Sigmoid colon (tissue), 7 donors: ENCODE data around the gene TOM1L2. TPM values are rescaled to one million over a fixed set of nuclear protein-coding genes. Genes with fewer than 3 reads are reported as not detected.

Experiments
- DNase-seq: peaks from one replicate; pipeline ENCODE4 v3.0.0-alpha.2; 2019
- H3K27ac ChIP-seq, 4 donors: fragments of 200-600 bp; sonication (generic); one replicate each; pipeline ENCODE4 v1.5.1; 2016 to 2019; ENCODE audit warnings: mild to moderate bottlenecking in 1 of 4
- H3K27me3 ChIP-seq, 3 donors: fragments of 200-600 bp; sonication (generic); one replicate each; pipeline ENCODE4 v1.5.1; 2019; ENCODE audit warnings: mild to moderate bottlenecking in 1 of 3
- H3K36me3 ChIP-seq, 4 donors: fragments of 200-600 bp; sonication (generic); one replicate each; pipeline ENCODE4 v1.5.1; 2016 to 2019
- H3K4me1 ChIP-seq, 4 donors: fragments of 200-600 bp; sonication (generic); one replicate each; pipeline ENCODE4 v1.5.1; 2017 to 2019
- H3K4me3 ChIP-seq, 4 donors: fragments of 200-600 bp; sonication (generic); one replicate each; pipeline ENCODE4 v1.5.1; 2017 to 2019; ENCODE audit warnings: mild to moderate bottlenecking in 2 of 4, moderate library complexity in 1 of 4
- H3K9me3 ChIP-seq, 4 donors: fragments of 200-600 bp in 3 of 4; sonication (generic) in 3 of 4; one replicate each; pipeline versions ENCODE4 v1.5.1 to v1.6.1; 2013 to 2019
- CTCF ChIP-seq, 4 experiments: fragments of 450-650 bp in 3 of 4; fragments of 200-600 bp in 1 of 4; IDR thresholded peaks; one replicate each; pipeline ENCODE4 v1.5.1; 2016 to 2019; ENCODE audit warnings: antibody characterized with exemption in 4 of 4, mild to moderate bottlenecking in 3 of 4, moderate library complexity in 2 of 4
- EP300 ChIP-seq, 4 donors: sonication (generic); formaldehyde crosslinking; IDR thresholded peaks; one replicate each; pipeline ENCODE4 v1.6.1; 2017; ENCODE audit warnings: antibody characterized with exemption in 4 of 4
- POLR2A ChIP-seq, 2 donors: fragments of 450-650 bp; IDR thresholded peaks; one replicate each; pipeline ENCODE4 v1.6.1; 2016; ENCODE audit warnings: antibody characterized with exemption in 2 of 2, mild to moderate bottlenecking in 2 of 2, moderate library complexity in 2 of 2
- POLR2AphosphoS5 ChIP-seq, 4 donors: sonication (generic); formaldehyde crosslinking; IDR thresholded peaks; one replicate each; pipeline ENCODE4 v1.6.1; 2017; ENCODE audit warnings: antibody characterized with exemption in 4 of 4
- WGBS, 2 donors: extraction: QIAGEN DNeasy Blood & Tissue Kit; methylation state at CpG; one replicate each; pipeline ENCODE4 v1.1.7; 2013; 5-methylcytosine and 5-hydroxymethylcytosine counted together
- intact Hi-C: fragments of 100-400 bp; cut with DNase I; formaldehyde crosslinking; loops from one replicate; pipeline ENCODE4 v1.15.1; 2023
- polyA plus RNA-seq, 3 donors: library from polyadenylated mRNA; stranded (reverse); fragments of 200-250 nt; gene quantifications; one replicate each; pipeline ENCODE4 v1.2.3, GENCODE V29; 2013
- total RNA-seq, 4 donors: library from RNA; depleted of rRNA; stranded (reverse); fragments of >200 nt; gene quantifications; one replicate each; pipeline ENCODE4 v1.1.0, GENCODE V29; 2016
- donor health status: healthy with polysubstance abuse.
- donor health status: Bipolar disorder and iron deficiency.
- donor health status: healthy.

The TOM1L2 gene
- total and polyA plus RNA-seq, 7 donors: 13.8 to 215 (median 43.3) TPM

GRCh38 chr17:17893801-17894644, 78.2 kb downstream of the TOM1L2 start:
- 94 to 98% methylated on average over 7 of the region's 7 CpGs for WGBS, 2 donors
- TF ChIP-seq CTCF (IDR thresholded peaks at IDR 0.05): no peak
- no peak for TF ChIP-seq POLR2A (IDR thresholded peaks at IDR 0.05)
- TF ChIP-seq POLR2AphosphoS5 (IDR thresholded peaks at IDR 0.05): no peak
- TF ChIP-seq EP300 (IDR thresholded peaks at IDR 0.05): no peak
- Histone ChIP-seq H3K36me3 (peaks cover 0 to 57% (median 23%) of the 10 kb centered on the region in 4 donors), H3K4me1 (no peaks in the 10 kb centered on the region), H3K27me3 (no peaks in the 10 kb centered on the region), H3K4me3 (no peak overlapping the region), H3K9me3 (no peaks in the 10 kb centered on the region), H3K27ac (no peak overlapping the region)
- no peak for DNase-seq
- intact Hi-C loops: no loop called here

- H3K27me3 ChIP-seq: no peaks in the 10 kb centered on the region
Observed at GRCh38 chr17:17892731-17893130, 79.5 kb downstream of the TOM1L2 start.

GRCh38 chr17:17892009-17892408, 80.2 kb downstream of the TOM1L2 start:
- intact Hi-C loops: no loop called here
- H3K27me3 ChIP-seq: no peaks in the 10 kb centered on the region
- DNase-seq: no peak
- peaks cover 0 to 50% (median 17%) of the 10 kb centered on the region in 4 donors for H3K36me3 ChIP-seq
- TF ChIP-seq CTCF (IDR thresholded peaks at IDR 0.05): no peak
- no peak for TF ChIP-seq POLR2AphosphoS5 (IDR thresholded peaks at IDR 0.05)
- no peak for TF ChIP-seq POLR2A (IDR thresholded peaks at IDR 0.05)
- TF ChIP-seq EP300 (IDR thresholded peaks at IDR 0.05): no peak
- 67 to 73% methylated on average over 6 of the region's 6 CpGs for WGBS, 2 donors
- no peaks in the 10 kb centered on the region for H3K9me3 ChIP-seq
- no peak overlapping the region for H3K4me3 ChIP-seq
- no peak overlapping the region for H3K27ac ChIP-seq
- H3K4me1 ChIP-seq: peaks cover 0 to 3% (median 1%) of the 10 kb centered on the region in 4 donors

More at GRCh38 chr17:17892731-17893130, 79.5 kb downstream of the TOM1L2 start:
- Histone ChIP-seq H3K4me3 (no peak overlapping the region), H3K36me3 (peaks cover 0 to 52% (median 17%) of the 10 kb centered on the region in 4 donors), H3K9me3 (no peaks in the 10 kb centered on the region), H3K4me1 (no peaks in the 10 kb centered on the region), H3K27ac (no peak overlapping the region)
- no peak for DNase-seq
- TF ChIP-seq EP300 (IDR thresholded peaks at IDR 0.05) (no peak), POLR2A (IDR thresholded peaks at IDR 0.05) (no peak), CTCF (IDR thresholded peaks at IDR 0.05) (no peak), POLR2AphosphoS5 (IDR thresholded peaks at IDR 0.05) (no peak)
- intact Hi-C loops: no loop called here
- 65 to 85% methylated on average over 2 of the region's 2 CpGs for WGBS, 2 donors

- Histone ChIP-seq H3K4me1 (peaks cover 0 to 11% (median 5%) of the 10 kb centered on the region in 4 donors), H3K27ac (no peak overlapping the region), H3K4me3 (no peak overlapping the region), H3K36me3 (peaks cover 0 to 40% (median 8%) of the 10 kb centered on the region in 4 donors), H3K9me3 (no peaks in the 10 kb centered on the region), H3K27me3 (no peaks in the 10 kb centered on the region)
- DNase-seq: no peak
- WGBS, 2 donors: 93 to 98% methylated on average over 5 of the region's 5 CpGs
- peak in 3 of 4 experiments; percentile 32 to 55 (median 35) for TF ChIP-seq CTCF (IDR thresholded peaks at IDR 0.05)
- no peak for TF ChIP-seq EP300 (IDR thresholded peaks at IDR 0.05)
- no peak for TF ChIP-seq POLR2AphosphoS5 (IDR thresholded peaks at IDR 0.05)
- no peak for TF ChIP-seq POLR2A (IDR thresholded peaks at IDR 0.05)
- intact Hi-C loops: no loop called here
Observed at GRCh38 chr17:17890773-17891759, 81.1 kb downstream of the TOM1L2 start.
